IPS-11a (cell line): ENCODE measurements around the gene CAMTA1.

Experiments used
- H3K4me3 ChIP-seq: one replicate; pipeline ENCODE4 v1.5.1; 2013; ENCODE audit warnings: low read depth, low read length, control low read depth

Gene CAMTA1

DNA sequence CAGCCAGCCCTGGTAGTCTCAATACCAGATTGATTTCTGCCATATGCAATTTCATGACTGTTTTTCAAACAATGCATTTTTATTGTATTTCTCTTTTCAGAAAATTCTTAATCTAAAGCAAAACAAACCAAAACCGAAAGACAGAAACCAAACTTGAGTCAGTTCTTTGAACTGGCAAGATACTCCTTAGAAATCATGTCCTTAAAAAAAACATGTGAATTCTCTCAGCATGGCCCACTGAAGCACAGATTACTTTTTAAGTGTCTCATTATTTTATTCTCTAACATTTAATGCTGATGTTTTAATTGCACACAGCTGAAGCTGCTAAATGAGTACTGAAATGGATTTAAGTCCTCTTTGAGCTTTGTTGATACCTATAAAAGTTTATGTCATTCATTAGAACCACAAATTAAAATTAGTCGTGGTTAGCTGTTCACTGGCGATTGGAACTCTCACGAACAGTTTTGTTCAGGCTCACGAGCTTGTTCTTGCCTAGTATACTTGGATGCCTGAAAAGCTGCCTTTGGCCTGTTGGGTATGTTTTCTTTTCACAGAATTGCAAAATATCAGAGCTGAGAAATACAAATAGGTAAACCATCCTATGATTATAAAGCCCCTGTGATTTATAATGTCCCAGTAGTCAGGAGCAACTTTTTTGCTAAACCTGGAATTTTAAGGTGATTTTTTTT, 87.5 kb downstream of the CAMTA1 start:
- H3K4me3 ChIP-seq, result no peak overlapping the region

DNA sequence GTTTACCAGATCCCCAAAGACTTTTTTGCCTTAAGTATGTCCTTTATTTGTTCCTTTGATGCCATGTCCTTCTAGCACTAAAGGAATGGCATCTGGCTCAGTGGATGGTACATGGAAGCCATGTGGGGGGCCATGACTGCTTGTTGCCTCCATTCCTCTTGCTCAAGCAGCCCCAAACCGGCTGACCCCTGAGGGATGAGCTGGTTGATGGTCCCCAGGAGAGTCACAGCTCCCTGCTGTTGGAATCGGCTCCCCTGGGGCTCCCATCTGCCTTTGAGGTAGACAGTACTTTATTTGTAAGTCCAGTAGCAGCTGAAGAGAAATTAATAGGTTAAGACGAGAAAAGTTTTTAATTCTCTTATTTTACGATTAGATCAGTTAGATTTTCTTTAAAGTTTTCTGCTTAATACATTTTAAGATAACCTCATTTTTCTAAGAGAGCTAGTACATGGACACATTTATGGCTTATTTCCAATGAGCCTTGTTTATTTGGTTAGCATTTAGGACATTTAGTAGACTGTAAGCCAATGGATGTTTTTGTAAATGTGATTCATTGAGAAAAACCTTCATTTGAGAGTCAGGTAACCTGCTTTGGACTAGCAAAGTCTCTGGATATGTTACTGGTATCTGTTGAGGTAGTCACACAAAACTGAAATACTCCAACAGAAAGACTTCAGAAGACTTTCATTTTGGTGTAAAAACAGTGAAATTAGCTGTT, 88.2 kb downstream of the CAMTA1 start:
- no peak overlapping the region for H3K4me3 ChIP-seq

GRCh38 chr1:6874298-6874697, 89.0 kb downstream of the CAMTA1 start:
- no peak overlapping the region for H3K4me3 ChIP-seq

DNA sequence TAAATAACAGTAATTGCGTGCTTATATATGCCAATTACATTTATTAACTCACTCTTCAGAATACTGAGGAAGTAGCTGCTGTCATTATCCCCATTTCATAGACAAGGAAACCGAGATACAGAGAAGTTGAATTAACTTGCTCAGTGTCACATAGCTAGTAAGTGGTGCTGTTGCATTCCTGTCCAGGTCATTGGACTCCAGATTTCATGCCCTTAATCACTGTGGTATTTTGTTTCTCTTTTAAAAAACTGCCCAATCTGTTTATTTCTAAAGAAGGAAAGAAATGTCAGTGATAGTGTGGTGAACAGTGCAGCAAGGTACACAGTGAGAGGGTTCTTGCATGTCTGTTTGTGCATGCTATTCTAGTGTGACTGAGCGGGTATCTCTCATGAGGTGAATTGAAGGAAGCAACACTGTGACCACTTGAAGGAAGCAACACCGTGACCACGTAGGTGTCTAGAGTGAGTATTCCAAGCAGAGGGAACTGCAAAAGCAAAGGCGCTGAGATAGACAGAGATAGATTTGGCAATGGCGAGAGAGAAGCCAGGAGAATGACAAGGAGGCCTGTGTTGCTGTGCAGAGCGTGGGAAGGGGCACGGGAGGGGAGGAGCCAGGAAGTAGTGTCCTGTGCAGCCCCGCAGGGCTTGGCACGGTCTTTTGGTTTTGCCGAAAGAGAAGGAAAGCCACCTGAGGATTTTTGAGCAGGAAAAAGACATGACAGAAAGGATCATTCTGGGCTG, 95.9 kb downstream of the CAMTA1 start:
- H3K4me3 ChIP-seq, result no peak overlapping the region

DNA sequence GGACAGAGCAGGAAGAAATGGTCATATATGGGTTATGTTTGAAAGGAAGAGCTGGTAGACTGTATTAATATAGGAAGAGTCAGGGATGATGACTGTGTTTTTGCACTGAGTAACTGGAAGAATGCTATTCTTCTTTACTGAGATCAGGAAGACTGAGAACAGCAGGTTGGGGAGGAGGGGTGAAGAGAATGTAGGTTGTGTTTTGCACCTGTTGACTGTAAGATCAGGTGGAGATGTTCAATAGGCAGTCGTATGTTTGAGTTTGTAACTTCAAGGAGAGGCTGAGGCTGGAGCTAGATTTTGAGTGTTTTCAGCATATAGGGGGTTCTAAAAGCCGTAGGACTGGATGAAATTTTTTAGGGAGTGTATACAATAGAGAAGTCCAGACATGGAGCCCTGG, 97.2 kb downstream of the CAMTA1 start:
- no peak overlapping the region for H3K4me3 ChIP-seq

GRCh38 chr1:6884652-6885153, 99.4 kb downstream of the CAMTA1 start:
- H3K4me3 ChIP-seq, result no peak overlapping the region

DNA sequence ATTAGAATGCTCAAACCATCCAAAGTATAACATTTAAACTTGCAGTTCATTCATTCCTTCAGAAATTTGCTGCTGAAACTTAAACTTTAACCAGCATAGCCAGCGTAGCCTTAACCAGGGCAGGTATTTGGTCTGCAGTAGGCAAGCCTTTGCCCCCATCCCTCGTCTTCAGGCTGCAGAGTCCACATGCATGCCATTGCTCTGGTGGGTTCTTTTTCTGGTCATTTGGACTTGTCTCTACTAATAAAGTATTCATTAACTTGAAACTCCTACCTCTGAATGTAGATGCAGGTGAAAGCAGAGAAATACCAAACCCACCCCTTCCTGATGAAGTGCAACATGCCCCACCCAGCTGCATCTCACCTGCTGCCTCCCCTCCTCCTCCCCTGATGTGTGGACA, 100.2 kb downstream of the CAMTA1 start:
- H3K4me3 ChIP-seq, result no peak overlapping the region

DNA sequence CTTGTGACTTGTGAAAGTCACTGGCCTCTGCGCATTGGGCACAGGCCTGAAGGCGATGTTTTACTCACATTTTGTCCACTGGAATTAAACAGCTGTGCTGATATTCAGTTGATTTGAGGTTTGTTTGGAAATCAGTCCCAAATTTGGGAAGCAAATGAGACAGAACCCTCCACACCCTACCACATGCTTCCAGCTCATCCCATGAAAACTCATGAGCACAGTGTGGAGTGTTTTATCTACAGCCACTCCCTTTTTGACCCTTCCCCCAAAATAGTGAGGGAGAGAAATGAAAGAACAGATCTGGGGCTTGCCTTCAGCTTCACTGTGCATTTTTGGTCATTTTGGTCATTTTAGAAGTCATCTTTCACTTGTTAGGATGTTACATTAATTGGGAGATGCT, 101.3 kb downstream of the CAMTA1 start:
- no peak overlapping the region for H3K4me3 ChIP-seq

GRCh38 chr1:6888268-6888667, 103.0 kb downstream of the CAMTA1 start:
- H3K4me3 ChIP-seq, result no peak overlapping the region

- no peak overlapping the region for H3K4me3 ChIP-seq
These were observed 103.6 kb downstream of the CAMTA1 start for GRCh38 chr1:6888870-6889269.

DNA sequence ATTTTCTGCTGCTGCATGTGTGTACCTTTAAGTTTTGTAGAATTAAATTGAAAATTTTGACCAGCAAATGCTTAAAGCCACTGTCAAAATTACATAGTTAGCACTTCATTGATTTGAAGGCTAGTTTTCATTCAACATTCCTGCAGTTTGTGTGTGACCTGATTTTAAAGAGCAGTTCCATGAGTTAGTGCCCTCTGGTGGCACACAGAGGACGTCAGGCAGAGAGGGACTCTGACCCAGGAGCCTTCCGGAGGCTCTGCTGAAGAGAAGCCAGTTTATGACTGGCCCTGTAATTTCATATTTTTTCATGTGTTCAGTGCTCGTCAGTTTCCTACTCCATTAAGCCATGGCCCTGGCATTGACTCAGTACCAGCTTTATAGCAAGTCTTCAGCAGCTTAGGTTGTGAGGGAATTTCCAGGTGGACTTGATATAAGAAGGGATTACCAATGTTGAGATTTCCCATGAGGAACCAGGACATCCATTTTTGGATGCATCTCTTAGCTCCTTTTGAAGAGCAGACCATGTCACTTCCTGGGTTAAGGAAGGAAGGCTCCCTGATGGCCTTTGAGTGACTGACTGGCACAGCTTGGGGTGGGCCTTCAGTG, 104.7 kb downstream of the CAMTA1 start:
- no peak overlapping the region for H3K4me3 ChIP-seq

GRCh38 chr1:6890686-6891085, 105.4 kb downstream of the CAMTA1 start:
- H3K4me3 ChIP-seq, result no peak overlapping the region

DNA sequence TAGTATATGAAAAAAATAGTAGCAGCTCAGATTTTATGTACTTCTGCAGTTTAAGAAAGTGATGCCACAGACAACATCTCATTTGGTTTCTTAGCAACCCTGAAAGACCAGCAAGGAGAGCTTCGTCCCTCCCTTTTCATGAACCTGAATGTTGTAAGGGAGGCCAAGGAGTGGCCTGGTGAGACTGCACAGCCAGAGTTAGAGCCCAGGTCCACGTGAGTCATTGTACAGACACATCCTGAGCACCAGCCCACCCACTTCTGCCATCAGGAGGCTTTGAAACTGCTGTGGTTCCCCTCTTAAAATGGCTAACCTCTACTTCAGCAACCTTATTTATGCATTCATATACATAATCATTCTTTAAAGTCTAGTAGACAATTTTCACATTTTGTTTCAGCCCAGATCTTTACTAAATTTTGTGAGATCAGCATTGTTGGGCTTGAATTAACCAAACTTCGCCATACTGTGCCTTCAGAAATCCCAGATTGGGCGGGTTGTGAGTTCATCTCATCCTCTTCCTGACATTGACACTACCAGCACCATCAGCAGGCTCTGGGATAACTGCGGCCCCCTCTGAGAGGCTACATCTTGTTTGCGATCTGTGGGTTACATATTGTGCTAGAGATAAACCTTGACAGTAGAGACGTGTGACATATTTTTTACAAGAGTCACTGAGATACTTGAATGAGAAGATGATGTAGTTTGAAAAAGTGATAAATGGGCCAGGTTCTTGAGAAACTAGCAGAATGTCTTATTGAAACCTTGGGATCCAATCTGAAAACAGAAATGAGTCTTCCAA, 106.7 kb downstream of the CAMTA1 start:
- no peak overlapping the region for H3K4me3 ChIP-seq

GRCh38 chr1:6893388-6893787, 108.1 kb downstream of the CAMTA1 start:
- no peak overlapping the region for H3K4me3 ChIP-seq

- H3K4me3 ChIP-seq, result no peak overlapping the region
These were observed 111.9 kb downstream of the CAMTA1 start for GRCh38 chr1:6897138-6897537.

GRCh38 chr1:6898974-6899539, 113.8 kb downstream of the CAMTA1 start:
- H3K4me3 ChIP-seq, result no peak overlapping the region

- no peak overlapping the region for H3K4me3 ChIP-seq
These were observed 114.4 kb downstream of the CAMTA1 start for GRCh38 chr1:6899621-6900020.

- H3K4me3 ChIP-seq, result no peak overlapping the region
These were observed 116.9 kb downstream of the CAMTA1 start for GRCh38 chr1:6902153-6902552.

DNA sequence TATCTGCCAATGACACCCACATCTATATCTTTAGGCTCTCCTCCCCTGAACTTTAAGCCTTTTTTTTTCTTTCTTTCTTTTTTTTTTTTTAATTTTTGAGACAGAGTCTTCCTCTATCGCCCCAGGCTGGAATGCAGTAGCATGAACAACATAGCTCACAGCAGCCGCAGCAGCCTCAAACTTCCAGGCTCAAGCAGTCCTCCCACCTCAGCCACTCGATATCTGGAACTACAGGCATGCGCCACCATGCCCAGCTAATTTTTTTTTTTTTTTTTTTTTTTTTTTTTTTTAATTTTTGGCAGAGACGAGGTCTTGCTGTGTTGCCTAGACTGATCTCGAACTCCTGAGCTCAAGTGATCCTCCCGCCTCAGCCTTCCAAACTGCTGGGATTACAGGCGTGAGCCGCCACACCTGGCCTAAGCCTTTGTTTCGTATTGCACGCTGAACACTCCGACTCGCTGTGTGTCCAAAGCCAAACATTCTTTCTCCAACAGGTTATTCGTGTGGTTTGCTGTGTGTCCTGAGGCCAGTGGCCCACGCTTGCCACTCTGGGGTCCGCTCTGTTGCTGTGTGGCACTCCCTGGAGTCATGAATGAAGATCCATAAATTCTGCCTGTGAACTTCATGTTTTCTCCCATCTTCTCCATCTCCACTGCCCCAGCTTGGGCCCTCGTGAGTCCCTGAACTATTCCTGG, 119.4 kb downstream of the CAMTA1 start:
- no peak overlapping the region for H3K4me3 ChIP-seq

DNA sequence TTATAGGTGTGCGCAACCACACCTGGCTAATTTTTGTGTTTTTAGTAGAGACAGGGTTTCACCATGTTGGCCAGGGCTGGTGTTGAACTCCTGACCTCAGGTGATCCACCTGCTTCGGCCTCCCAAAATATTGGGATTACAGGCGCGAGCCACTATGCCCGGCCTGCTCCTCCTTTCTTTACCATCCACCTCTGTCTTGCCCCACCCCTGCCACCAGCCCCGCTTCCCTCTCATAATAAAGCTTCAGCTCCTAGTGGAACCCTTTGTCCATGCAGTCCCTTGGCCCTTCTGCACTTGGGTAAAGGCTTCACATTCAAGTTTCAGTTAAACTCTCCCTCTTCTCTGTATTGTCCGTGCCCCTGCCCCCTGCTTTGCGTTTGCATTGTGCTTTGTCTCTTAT, 120.1 kb downstream of the CAMTA1 start:
- no peak overlapping the region for H3K4me3 ChIP-seq
